SK-N-SH (cell line): ENCODE data around the gene AFAP1L2. TPM values are rescaled to one million over a fixed set of nuclear protein-coding genes. Genes with fewer than 3 reads are reported as not detected.
A peak's percentile ranks its signal among the peaks of the same experiment; 100 is the strongest.

Experiments used
- CTCF ChIA-PET: fragments of 300-600, 350-600 bp; formaldehyde crosslinking; extraction: SDS; loops from one replicate; lab custom pipeline; 2021; lab: Yijun Ruan, JAX
- POLR2A ChIA-PET: fragments of 350-600 bp; sonication (Branson Sonifier 250); formaldehyde crosslinking; extraction: SDS; loops from one replicate; lab custom pipeline; 2020; ENCODE audit warnings: antibody characterized with exemption, inconsistent platforms; lab: Yijun Ruan, JAX
- DNase-seq: peaks from one replicate; pipeline ENCODE4 v3.0.0; 2012
- H2AFZ ChIP-seq: fragments of 200-600 bp; sonication (generic); 2 replicates; pipeline ENCODE4 v1.8.1; 2016; ENCODE audit warnings: antibody characterized with exemption, mild to moderate bottlenecking, low read depth
- H3F3A ChIP-seq: fragments of 200-600 bp; sonication (generic); replicated peaks from 2 replicates; pipeline ENCODE3; 2016; ENCODE audit warnings: antibody characterized with exemption, mild to moderate bottlenecking; ENCODE audit not compliant: insufficient read depth
- H3K27ac ChIP-seq, 2 experiments: fragments of 200-500 bp in 1 of 2; fragments of 200-600 bp in 1 of 2; sonication (Bioruptor generic) in 1 of 2; sonication (generic), shearing (Covaris generic) in 1 of 2; 2 replicates each; pipeline versions ENCODE4 v1.5.1 to v1.6.1; 2014 to 2016; ENCODE audit warnings: low read depth in 2 of 2, inconsistent platforms in 1 of 2, low read length in 1 of 2, mild to moderate bottlenecking in 1 of 2, mixed read lengths in 1 of 2
- H3K27me3 ChIP-seq: fragments of 200-600 bp; sonication (generic), shearing (Covaris generic); 2 replicates; pipeline ENCODE4 v1.6.1; 2016; ENCODE audit warnings: mixed run types; ENCODE audit not compliant: insufficient read depth
- H3K36me3 ChIP-seq, 2 experiments: fragments of 200-500 bp in 1 of 2; fragments of 200-600 bp in 1 of 2; sonication (Bioruptor generic) in 1 of 2; sonication (generic) in 1 of 2; replicated peaks in 1 of 2; 2 replicates each; pipeline versions ENCODE3 to v1.5.1; 2014 to 2016; ENCODE audit warnings: low read length in 1 of 2, mild to moderate bottlenecking in 1 of 2; ENCODE audit not compliant: insufficient read depth in 2 of 2, control insufficient read depth in 1 of 2
- H3K4me1 ChIP-seq, 2 experiments: fragments of 200-500 bp in 1 of 2; fragments of 200-600 bp in 1 of 2; sonication (Bioruptor generic) in 1 of 2; sonication (generic), shearing (Covaris generic) in 1 of 2; 2 replicates each; pipeline versions ENCODE4 v1.5.1 to v1.6.1; 2014 to 2016; ENCODE audit warnings: low read depth in 1 of 2, low read length in 1 of 2, mixed run types in 1 of 2; ENCODE audit not compliant: insufficient read depth in 2 of 2, control insufficient read depth in 1 of 2
- H3K4me2 ChIP-seq: fragments of 200-600 bp; sonication (generic), shearing (Covaris generic); 2 replicates; pipeline ENCODE4 v1.6.1; 2017; ENCODE audit warnings: mixed run types
- H3K4me3 ChIP-seq, 2 experiments: fragments of 200-500 bp in 1 of 2; fragments of 200-600 bp in 1 of 2; sonication (Bioruptor generic) in 1 of 2; sonication (generic), shearing (Covaris generic) in 1 of 2; 2 replicates each; pipeline versions ENCODE4 v1.5.1 to v1.8.1; 2014 to 2016; ENCODE audit warnings: low read depth in 2 of 2, inconsistent platforms in 1 of 2, low read length in 1 of 2, mild to moderate bottlenecking in 1 of 2, mixed read lengths in 1 of 2, moderate library complexity in 1 of 2
- H3K79me2 ChIP-seq: fragments of 200-600 bp; sonication (generic); 2 replicates; pipeline ENCODE4 v1.8.1; 2017; ENCODE audit warnings: mild to moderate bottlenecking; ENCODE audit not compliant: insufficient read depth
- H3K9ac ChIP-seq: fragments of 200-600 bp; sonication (generic); 2 replicates; pipeline ENCODE4 v1.6.1; 2017; ENCODE audit warnings: mixed run types
- H3K9me2 ChIP-seq: fragments of 200-600 bp; sonication (generic); 2 replicates; pipeline ENCODE4 v1.6.1; 2017; ENCODE audit warnings: mixed run types
- H3K9me3 ChIP-seq: fragments of 200-600 bp; sonication (generic); 2 replicates; pipeline ENCODE4 v1.6.1; 2017; ENCODE audit warnings: mixed run types, mild to moderate bottlenecking, moderate library complexity
- H4K20me1 ChIP-seq: fragments of 200-600 bp; sonication (generic); 2 replicates; pipeline ENCODE4 v1.6.1; 2017; ENCODE audit warnings: mild to moderate bottlenecking, mixed run types; ENCODE audit not compliant: insufficient read depth
- CHD2 ChIP-seq: fragments of 150-350 bp; IDR thresholded peaks from 2 replicates; pipeline ENCODE4 v1.6.1; 2018; ENCODE audit warnings: low read length; ENCODE audit not compliant: partially characterized antibody
- CTCF ChIP-seq: fragments of 200-600 bp; sonication (generic); IDR thresholded peaks from 2 replicates; pipeline ENCODE4 v1.6.1; 2017; ENCODE audit warnings: antibody characterized with exemption, mild to moderate bottlenecking, moderate library complexity
- ELF1 ChIP-seq: IDR thresholded peaks from 2 replicates; pipeline ENCODE4 v1.4.0; 2012
- EZH2phosphoT487 ChIP-seq: fragments of 200-600 bp; sonication (generic); IDR thresholded peaks from 2 replicates; pipeline ENCODE4 v1.6.1; 2017; ENCODE audit warnings: low read depth, mixed run types, mild to moderate bottlenecking, antibody characterized with exemption, moderate library complexity, borderline replicate concordance
- FOXJ3 ChIP-seq: sonication (generic); formaldehyde crosslinking; IDR thresholded peaks from 2 replicates; pipeline ENCODE4 v1.5.1; 2020; ENCODE audit warnings: mild to moderate bottlenecking, missing genetic modification reagents
- FOXM1 ChIP-seq: IDR thresholded peaks from 2 replicates; pipeline ENCODE4 v1.4.0; 2012; ENCODE audit warnings: low read depth, mild to moderate bottlenecking
- GATA2 ChIP-seq: sonication (generic); formaldehyde crosslinking; IDR thresholded peaks from 2 replicates; pipeline ENCODE4 v1.5.0; 2020; ENCODE audit warnings: mild to moderate bottlenecking, missing genetic modification reagents
- MXI1 ChIP-seq: IDR thresholded peaks from 2 replicates; pipeline ENCODE4 v1.6.1; 2012; ENCODE audit warnings: mild to moderate bottlenecking, low read depth, low read length, improper control_type of control experiment
- NFIC ChIP-seq: IDR thresholded peaks from 2 replicates; pipeline ENCODE4 v1.4.0; 2012; ENCODE audit warnings: borderline replicate concordance
- RAD21 ChIP-seq: IDR thresholded peaks from 2 replicates; pipeline ENCODE4 v1.6.1; 2012; ENCODE audit warnings: mild to moderate bottlenecking, low read length
- REST ChIP-seq: IDR thresholded peaks from 2 replicates; pipeline ENCODE4 v1.6.1; 2012; ENCODE audit warnings: mild to moderate bottlenecking, low read depth, low read length, moderate library complexity
- RFX5 ChIP-seq: IDR thresholded peaks from 2 replicates; pipeline ENCODE4 v1.6.1; 2012; ENCODE audit warnings: mild to moderate bottlenecking, improper control_type of control experiment, low read length
- RXRA ChIP-seq: IDR thresholded peaks from 2 replicates; pipeline ENCODE4 v1.4.0; 2012; ENCODE audit warnings: low read depth, mild to moderate bottlenecking, borderline replicate concordance
- SIN3A ChIP-seq: IDR thresholded peaks from 2 replicates; pipeline ENCODE4 v1.6.1; 2012; ENCODE audit warnings: low read depth, mild to moderate bottlenecking, low read length, moderate library complexity, borderline replicate concordance
- TAF1 ChIP-seq: IDR thresholded peaks from 2 replicates; pipeline ENCODE4 v1.6.1; 2012; ENCODE audit warnings: low read depth, mild to moderate bottlenecking, low read length, moderate library complexity, borderline replicate concordance
- TEAD4 ChIP-seq: IDR thresholded peaks from 2 replicates; pipeline ENCODE4 v1.4.0; 2012; ENCODE audit warnings: mild to moderate bottlenecking, borderline replicate concordance; ENCODE audit not compliant: insufficient read depth
- YY1 ChIP-seq: IDR thresholded peaks from 2 replicates; pipeline ENCODE4 v1.4.0; 2012; ENCODE audit warnings: low read depth, mild to moderate bottlenecking
- WGBS: methylation state at CpG from one replicate; pipeline ENCODE4 v1.1.6; 2017; ENCODE audit warnings: low lambda C conversion rate; 5-methylcytosine and 5-hydroxymethylcytosine counted together
- polyA plus RNA-seq, 3 experiments: library from polyadenylated mRNA; depleted of rRNA; stranded (reverse); fragments of >200 nt; gene quantifications; 2 replicates each; pipeline ENCODE4 v1.2.3, GENCODE V29; 2012
- TF ChIP-seq, protein P1 (sequence below): IDR thresholded peaks from 2 replicates; pipeline ENCODE4 v1.4.0; 2012; ENCODE audit warnings: low read depth, borderline replicate concordance
- TF ChIP-seq, protein P2 (sequence below): IDR thresholded peaks from 2 replicates; pipeline ENCODE4 v1.4.0; 2012; ENCODE audit warnings: low read depth

Gene AFAP1L2
- polyA plus RNA-seq, 1 of the 3 experiments (the other 2 are of a cell fraction): 0.54 TPM

DNA sequence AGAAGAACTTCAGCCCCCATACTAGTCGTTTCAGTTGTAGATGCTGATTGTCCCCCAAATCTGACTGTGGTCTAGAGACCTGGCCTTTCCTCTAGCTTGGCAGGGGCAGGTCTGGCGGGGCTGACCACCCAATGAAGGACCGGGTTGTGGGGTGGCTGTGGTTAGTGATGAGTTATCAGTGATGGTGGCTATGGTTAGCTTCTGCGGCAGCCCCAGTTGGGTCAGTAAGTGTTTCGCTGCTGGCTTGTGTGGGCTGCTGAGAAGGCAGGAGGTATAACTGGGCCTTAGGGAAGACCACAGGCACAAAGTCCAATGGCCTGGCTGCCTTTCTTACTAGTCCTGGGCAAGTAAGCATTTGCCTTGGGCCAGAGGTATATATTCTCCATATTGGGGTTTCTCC is 143.9 kb downstream of the AFAP1L2 start:
- Histone ChIP-seq H3K9me2 (no peaks in the 10 kb centered on the region), H3F3A (peaks cover 3% of the 10 kb centered on the region), H3K4me3 (no peak overlapping the region), H2AFZ (no peak overlapping the region), H3K27ac (0 out of 4 replicates have a peak overlapping the region, but pooled peaks of 1 of the 2 experiments have one; percentile 25), H3K9ac (no peak overlapping the region), H4K20me1 (no peaks in the 10 kb centered on the region), H3K4me1 (no peaks in the 10 kb centered on the region), H3K36me3 (no peaks in the 10 kb centered on the region), H3K27me3 (no peaks in the 10 kb centered on the region), H3K9me3 (no peaks in the 10 kb centered on the region), H3K4me2 (no peak overlapping the region), H3K79me2 (no peaks in the 10 kb centered on the region)
- no peak for TF ChIP-seq MXI1
- no peak for TF ChIP-seq YY1
- no peak for TF ChIP-seq FOXJ3 (CRISPR knock-in tag)
- TF ChIP-seq, protein P1, sequence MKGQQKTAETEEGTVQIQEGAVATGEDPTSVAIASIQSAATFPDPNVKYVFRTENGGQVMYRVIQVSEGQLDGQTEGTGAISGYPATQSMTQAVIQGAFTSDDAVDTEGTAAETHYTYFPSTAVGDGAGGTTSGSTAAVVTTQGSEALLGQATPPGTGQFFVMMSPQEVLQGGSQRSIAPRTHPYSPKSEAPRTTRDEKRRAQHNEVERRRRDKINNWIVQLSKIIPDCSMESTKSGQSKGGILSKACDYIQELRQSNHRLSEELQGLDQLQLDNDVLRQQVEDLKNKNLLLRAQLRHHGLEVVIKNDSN: no peak
- TF ChIP-seq RFX5: no peak
- no peak for TF ChIP-seq ELF1
- no peak for TF ChIP-seq NFIC
- TF ChIP-seq TEAD4: no peak
- no peak for TF ChIP-seq FOXM1
- TF ChIP-seq EZH2phosphoT487: no peak
- no peak for TF ChIP-seq CTCF
- no peak for TF ChIP-seq RAD21
- no peak for TF ChIP-seq CHD2
- no peak for TF ChIP-seq REST
- no peak for TF ChIP-seq TAF1
- TF ChIP-seq GATA2 (CRISPR knock-in tag): no peak
- no peak for TF ChIP-seq SIN3A
- TF ChIP-seq RXRA: no peak
- TF ChIP-seq, protein P2, sequence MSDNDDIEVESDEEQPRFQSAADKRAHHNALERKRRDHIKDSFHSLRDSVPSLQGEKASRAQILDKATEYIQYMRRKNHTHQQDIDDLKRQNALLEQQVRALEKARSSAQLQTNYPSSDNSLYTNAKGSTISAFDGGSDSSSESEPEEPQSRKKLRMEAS: no peak
- 71% methylated on average over 5 of the region's 5 CpGs for WGBS
- DNase-seq: no peak
- CTCF ChIA-PET: no interaction called here
- POLR2A ChIA-PET: no interaction called here
